WTC11 (cell line): ENCODE measurements around the gene IMMT. TPM values are rescaled to one million over a fixed set of nuclear protein-coding genes. Genes with fewer than 3 reads are reported as not detected.

Source experiments
- ATAC-seq: fragments of 200-7000 bp; cut with Tn5 transposase; 2 replicates; pipeline ENCODE4 v1.10.0; 2021; ENCODE audit warnings: mild to moderate bottlenecking, moderate library complexity
- CTCF ChIA-PET: fragments of 300-600 bp; sonication (Branson Sonifier 250); formaldehyde crosslinking; loops from one replicate; lab custom pipeline; 2021; ENCODE audit warnings: antibody characterized with exemption; lab: Charles Lee
- POLR2A ChIA-PET: fragments of 350-600 bp; sonication (Branson Sonifier 250); formaldehyde crosslinking; loops from one replicate; lab custom pipeline; 2021; ENCODE audit warnings: antibody characterized with exemption; lab: Charles Lee
- DNase-seq: peaks from one replicate; pipeline ENCODE4 v3.0.0; 2021; ENCODE audit warnings: low spot score
- H3K27ac Mint-ChIP-seq: 2 replicates; pipeline ENCODE4 v1.8.0; 2021; ENCODE audit warnings: mixed read lengths
- H3K27me3 Mint-ChIP-seq: 2 replicates; pipeline ENCODE4 v1.8.0; 2021; ENCODE audit warnings: low read depth, mild to moderate bottlenecking, moderate library complexity, mixed read lengths
- H3K36me3 Mint-ChIP-seq: 2 replicates; pipeline ENCODE4 v1.8.0; 2021; ENCODE audit warnings: mixed read lengths
- H3K4me1 Mint-ChIP-seq: 2 replicates; pipeline ENCODE4 v1.8.0; 2022; ENCODE audit warnings: mixed read lengths
- H3K4me3 Mint-ChIP-seq: 2 replicates; pipeline ENCODE4 v1.8.0; 2021; ENCODE audit warnings: mild to moderate bottlenecking, moderate library complexity, mixed read lengths
- H3K9me3 Mint-ChIP-seq: 2 replicates; pipeline ENCODE4 v1.8.0; 2021; ENCODE audit warnings: mixed read lengths
- ATF3 ChIP-seq: sonication (generic); formaldehyde crosslinking; conservative IDR thresholded peaks from 2 replicates; pipeline ENCODE4 v1.8.1; 2022; ENCODE audit warnings: mild to moderate bottlenecking, missing genetic modification reagents
- ATF6 ChIP-seq: sonication (generic); formaldehyde crosslinking; IDR thresholded peaks from 2 replicates; pipeline ENCODE4 v1.8.1; 2023; ENCODE audit warnings: mild to moderate bottlenecking, missing genetic modification reagents
- E2F4 ChIP-seq: sonication (generic); formaldehyde crosslinking; IDR thresholded peaks from 2 replicates; pipeline ENCODE4 v1.8.1; 2022; ENCODE audit warnings: low read depth, mild to moderate bottlenecking, moderate library complexity, missing genetic modification reagents, borderline replicate concordance
- ELF4 ChIP-seq: sonication (generic); formaldehyde crosslinking; IDR thresholded peaks from 2 replicates; pipeline ENCODE4 v1.8.1; 2022; ENCODE audit warnings: low read depth, mild to moderate bottlenecking, moderate library complexity, missing genetic modification reagents
- ESRRA ChIP-seq: sonication (generic); formaldehyde crosslinking; IDR thresholded peaks from 2 replicates; pipeline ENCODE4 v1.8.1; 2022; ENCODE audit warnings: mild to moderate bottlenecking, missing genetic modification reagents, borderline replicate concordance
- FOXP1 ChIP-seq: sonication (generic); formaldehyde crosslinking; IDR thresholded peaks from 2 replicates; pipeline ENCODE4 v1.8.0; 2022; ENCODE audit warnings: missing genetic modification reagents, mild to moderate bottlenecking, moderate library complexity, borderline replicate concordance
- FOXP4 ChIP-seq: sonication (generic); formaldehyde crosslinking; IDR thresholded peaks from 2 replicates; pipeline ENCODE4 v1.8.0; 2022; ENCODE audit warnings: mild to moderate bottlenecking, missing genetic modification reagents
- HMGXB4 ChIP-seq: sonication (generic); formaldehyde crosslinking; IDR thresholded peaks from 2 replicates; pipeline ENCODE4 v1.8.1; 2023; ENCODE audit warnings: mild to moderate bottlenecking, moderate library complexity, missing genetic modification reagents
- JAZF1 ChIP-seq: fragments of 250-450 bp; sonication (Bioruptor Pico); IDR thresholded peaks from 2 replicates; pipeline ENCODE4 v1.9.0; 2021; ENCODE audit warnings: moderate library complexity, mild to moderate bottlenecking, inconsistent platforms
- KAT7 ChIP-seq: sonication (generic); formaldehyde crosslinking; IDR thresholded peaks from 2 replicates; pipeline ENCODE4 v1.8.1; 2023; ENCODE audit warnings: missing genetic modification reagents, mild to moderate bottlenecking, borderline replicate concordance
- MLX ChIP-seq: sonication (generic); formaldehyde crosslinking; IDR thresholded peaks from 2 replicates; pipeline ENCODE4 v1.8.1; 2023; ENCODE audit warnings: mild to moderate bottlenecking, missing genetic modification reagents, moderate library complexity
- MYBL2 ChIP-seq: sonication (generic); formaldehyde crosslinking; IDR thresholded peaks from 2 replicates; pipeline ENCODE4 v1.8.1; 2023; ENCODE audit warnings: mild to moderate bottlenecking, moderate library complexity, missing genetic modification reagents
- NFE2L1 ChIP-seq: sonication (generic); formaldehyde crosslinking; IDR thresholded peaks from 2 replicates; pipeline ENCODE4 v1.8.1; 2023; ENCODE audit warnings: missing genetic modification reagents
- PREB ChIP-seq: sonication (generic); formaldehyde crosslinking; IDR thresholded peaks from 2 replicates; pipeline ENCODE4 v1.8.1; 2022; ENCODE audit warnings: mild to moderate bottlenecking, missing genetic modification reagents, moderate library complexity, borderline replicate concordance
- PRRX2 ChIP-seq: fragments of 250-450 bp; sonication (Bioruptor Pico); IDR thresholded peaks from 2 replicates; pipeline ENCODE4 v1.8.0; 2021; ENCODE audit warnings: mild to moderate bottlenecking
- SMAD3 ChIP-seq: sonication (generic); formaldehyde crosslinking; IDR thresholded peaks from 2 replicates; pipeline ENCODE4 v1.8.0; 2022; ENCODE audit warnings: missing genetic modification reagents, mild to moderate bottlenecking, borderline replicate concordance
- SMAD4 ChIP-seq: sonication (generic); formaldehyde crosslinking; IDR thresholded peaks from 2 replicates; pipeline ENCODE4 v1.8.0; 2022; ENCODE audit warnings: mild to moderate bottlenecking, missing genetic modification reagents
- SOX15 ChIP-seq: fragments of 250-450 bp; sonication (Bioruptor Pico); IDR thresholded peaks from 2 replicates; pipeline ENCODE4 v1.9.0; 2021; ENCODE audit warnings: mild to moderate bottlenecking
- ZNF121 ChIP-seq: sonication (generic); formaldehyde crosslinking; IDR thresholded peaks from 2 replicates; pipeline ENCODE4 v1.8.0; 2023; ENCODE audit warnings: missing genetic modification reagents
- ZNF232 ChIP-seq: sonication (generic); formaldehyde crosslinking; IDR thresholded peaks from 2 replicates; pipeline ENCODE4 v1.8.0; 2022; ENCODE audit warnings: mild to moderate bottlenecking, missing genetic modification reagents
- ZNF396 ChIP-seq: fragments of 250-450 bp; sonication (Bioruptor Pico); IDR thresholded peaks from 2 replicates; pipeline ENCODE4 v1.8.0; 2021; ENCODE audit warnings: mild to moderate bottlenecking, moderate library complexity, borderline replicate concordance
- ZNF423 ChIP-seq: fragments of 250-450 bp; sonication (Bioruptor Pico); IDR thresholded peaks from 2 replicates; pipeline ENCODE4 v2.1.2; 2022; ENCODE audit warnings: mild to moderate bottlenecking, moderate library complexity
- total RNA-seq: library from RNA; stranded (reverse); gene quantifications from 3 replicates; pipeline ENCODE4 v1.2.3, GENCODE V29; 2021

Gene IMMT
- total RNA-seq, 1 experiment from 2014 or later = 102 TPM

GRCh38 chr2:86176597-86176996 is 18.7 kb downstream of the IMMT start (continued):
- TF ChIP-seq KAT7 (CRISPR knock-in tag) = no peak

- DNase-seq (no peak), ATAC-seq (no peak)
- H3K36me3 Mint-ChIP-seq = peaks cover 41% of the 10 kb centered on the region
- TF ChIP-seq HMGXB4 (no peak), ESRRA (no peak), ATF6 (CRISPR knock-in tag) (no peak), PRRX2 (CRISPR knock-in tag) (no peak), ZNF423 (CRISPR knock-in tag) (no peak), PREB (CRISPR knock-in tag) (no peak), MLX (CRISPR knock-in tag) (no peak), ZNF121 (CRISPR knock-in tag) (no peak), ELF4 (CRISPR knock-in tag) (no peak), SOX15 (CRISPR knock-in tag) (no peak), ZNF396 (CRISPR knock-in tag) (no peak), E2F4 (CRISPR knock-in tag) (no peak), JAZF1 (no peak), FOXP4 (CRISPR knock-in tag) (no peak)
- H3K27ac Mint-ChIP-seq = no peak overlapping the region
- no peak overlapping the region for H3K4me3 Mint-ChIP-seq
- no peaks in the 10 kb centered on the region for H3K9me3 Mint-ChIP-seq
- POLR2A ChIA-PET = interaction anchor here (1.3 kb wide), 1 partner anchor 19 kb away, joined by 6 read pairs; the partner anchor contains the start of gene IMMT
- no peaks in the 10 kb centered on the region for H3K4me1 Mint-ChIP-seq
- H3K27me3 Mint-ChIP-seq = no peaks in the 10 kb centered on the region
- CTCF ChIA-PET = interaction anchor here (1.5 kb wide), 1 partner anchor 45 kb away, joined by 3 read pairs; no protein-coding TSS in a partner anchor
These were observed 19.4 kb downstream of the IMMT start for GRCh38 chr2:86175828-86176227.

- no peaks in the 10 kb centered on the region for H3K4me1 Mint-ChIP-seq
- no peak overlapping the region for H3K4me3 Mint-ChIP-seq
- ChIA-PET CTCF (no interaction called here), POLR2A (no interaction called here)
- ATAC-seq (no peak), DNase-seq (no peak)
- no peaks in the 10 kb centered on the region for H3K9me3 Mint-ChIP-seq
- H3K36me3 Mint-ChIP-seq = peaks cover 41% of the 10 kb centered on the region
- H3K27ac Mint-ChIP-seq = no peak overlapping the region
- no peaks in the 10 kb centered on the region for H3K27me3 Mint-ChIP-seq
- no peak for TF ChIP-seq ATF3 (CRISPR knock-in tag)
- no peak for TF ChIP-seq PREB (CRISPR knock-in tag)
- no peak for TF ChIP-seq MLX (CRISPR knock-in tag)
- TF ChIP-seq FOXP1 (CRISPR knock-in tag) = no peak
- TF ChIP-seq SMAD4 = no peak
- TF ChIP-seq MYBL2 = no peak
- no peak for TF ChIP-seq NFE2L1 (CRISPR knock-in tag)
- TF ChIP-seq SMAD3 (CRISPR knock-in tag) = no peak
- TF ChIP-seq ZNF232 (CRISPR knock-in tag) = no peak
These were observed 20.8 kb downstream of the IMMT start for GRCh38 chr2:86174445-86174844.
